HepG2 (cell line): ENCODE results near the gene TUBE1. TPM values are rescaled to one million over a fixed set of nuclear protein-coding genes. Genes with fewer than 3 reads are reported as not detected.

Experiments
- CREM ChIP-seq, 2 experiments: sonication (generic) in 1 of 2; formaldehyde crosslinking in 1 of 2; IDR thresholded peaks; 2 replicates each; pipeline versions ENCODE4 v1.4.0 to v1.6.1; 2016 to 2020; ENCODE audit warnings: antibody characterized with exemption in 1 of 2, mild to moderate bottlenecking in 1 of 2, missing genetic modification reagents in 1 of 2
- ELF3 ChIP-seq: IDR thresholded peaks from 2 replicates; pipeline ENCODE4 v1.6.1; 2016; ENCODE audit warnings: missing genetic modification reagents, missing compliant biosample characterization
- FOXK1 ChIP-seq: sonication (generic); formaldehyde crosslinking; IDR thresholded peaks from 2 replicates; pipeline ENCODE4 v1.4.0; 2020; ENCODE audit warnings: low read depth, missing genetic modification reagents, borderline replicate concordance
- IRF9 ChIP-seq: sonication (generic); formaldehyde crosslinking; IDR thresholded peaks from 2 replicates; pipeline ENCODE4 v1.8.0; 2022; ENCODE audit warnings: missing genetic modification reagents, mild to moderate bottlenecking, borderline replicate concordance
- MTA1 ChIP-seq: sonication (generic); formaldehyde crosslinking; IDR thresholded peaks from 2 replicates; pipeline ENCODE4 v1.4.0; 2020; ENCODE audit warnings: missing genetic modification reagents, mild to moderate bottlenecking, borderline replicate concordance
- REST ChIP-seq, 2 experiments: IDR thresholded peaks; 2 replicates each; pipeline ENCODE4 v1.6.1; 2011 to 2012; ENCODE audit warnings: low read length in 2 of 2, borderline replicate concordance in 1 of 2, low read depth in 1 of 2, mild to moderate bottlenecking in 1 of 2, moderate library complexity in 1 of 2
- SAP130 ChIP-seq: IDR thresholded peaks from 2 replicates; pipeline ENCODE4 v1.6.1; 2016; ENCODE audit warnings: low read depth
- SOX13 ChIP-seq, 3 experiments: fragments of 450-650 bp in 1 of 3; sonication (generic) in 1 of 3; formaldehyde crosslinking in 1 of 3; IDR thresholded peaks in 2 of 3; conservative IDR thresholded peaks in 1 of 3; 2 replicates each; pipeline versions ENCODE4 v1.5.0 to v1.6.1; 2016 to 2020; ENCODE audit warnings: antibody characterized with exemption in 1 of 3, mild to moderate bottlenecking in 1 of 3, missing compliant biosample characterization in 1 of 3, missing genetic modification reagents in 1 of 3, moderate library complexity in 1 of 3
- TBX3 ChIP-seq: fragments of 450-650 bp; IDR thresholded peaks from 2 replicates; pipeline ENCODE4 v1.6.1; 2017; ENCODE audit warnings: antibody characterized with exemption, mild to moderate bottlenecking, inconsistent platforms, borderline replicate concordance
- ZMYM4 ChIP-seq: sonication (generic); formaldehyde crosslinking; IDR thresholded peaks from 2 replicates; pipeline ENCODE4 v1.8.1; 2023; ENCODE audit warnings: mild to moderate bottlenecking, missing genetic modification reagents
- ZNF3 ChIP-seq: IDR thresholded peaks from 2 replicates; pipeline ENCODE4 v1.7.0; 2017; ENCODE audit warnings: inconsistent platforms
- ZNF746 ChIP-seq: sonication (generic); formaldehyde crosslinking; IDR thresholded peaks from 2 replicates; pipeline ENCODE4 v1.8.0; 2022; ENCODE audit warnings: mild to moderate bottlenecking, missing genetic modification reagents
- ZSCAN31 ChIP-seq: sonication (generic); formaldehyde crosslinking; IDR thresholded peaks from 2 replicates; pipeline ENCODE4 v1.5.0; 2020; ENCODE audit warnings: low read depth, mild to moderate bottlenecking, missing genetic modification reagents
- ZUFSP ChIP-seq: sonication (generic); formaldehyde crosslinking; IDR thresholded peaks from 2 replicates; pipeline ENCODE4 v1.9.0; 2021; ENCODE audit warnings: missing genetic modification reagents, mild to moderate bottlenecking, borderline replicate concordance
- polyA plus RNA-seq, 8 experiments: library from polyadenylated mRNA; depleted of rRNA in 3 of 8; stranded (reverse) in 7 of 8; unstranded in 1 of 8; fragments of >200 nt; fragmentation: Illumina TruSeq in 4 of 8; extraction: Trizol in 4 of 8; gene quantifications; 2 replicates each; pipeline versions ENCODE4 v1.2.1 to v1.2.3, GENCODE V29; 2011 to 2016; ENCODE audit warnings: low read depth in 4 of 8, missing spikeins in 1 of 8, mixed read lengths in 1 of 8; ENCODE audit not compliant: insufficient read depth in 1 of 8
- total RNA-seq, 5 experiments: library from RNA; depleted of rRNA; stranded (reverse); fragments of >200 nt; fragmentation: Illumina TruSeq; extraction: Trizol; gene quantifications; 2 replicates each; pipeline ENCODE4 v1.2.3, GENCODE V29; 2016; ENCODE audit warnings: low read depth in 1 of 5
- TF ChIP-seq, protein P1 (sequence below): sonication (generic); formaldehyde crosslinking; IDR thresholded peaks from 2 replicates; pipeline ENCODE4 v1.4.0; 2020; ENCODE audit warnings: missing genetic modification reagents, borderline replicate concordance

TUBE1 gene
- total and polyA plus RNA-seq, 2 of the 13 experiments (the other 11 are each of a cell fraction or from before 2014, with no cell fraction given): 17.3 to 22.6 TPM

- TF ChIP-seq ZMYM4 (CRISPR knock-in tag) (peak; percentile 89; the same call in 1 of the 2 replicates), CREM (IDR thresholded peaks at IDR 0.05) (peak; percentile 54), CREM (CRISPR knock-in tag; IDR thresholded peaks at IDR 0.05) (no peak), REST (IDR thresholded peaks at IDR 0.05; ENCODE audit: borderline replicate concordance in 1 of 2, low read depth in 1 of 2, low read length in 2 of 2) (no peak), SAP130 (CRISPR knock-in tag) (peak; percentile 96), MTA1 (CRISPR knock-in tag) (peak; percentile 87; the same call in 1 of the 2 replicates), IRF9 (CRISPR knock-in tag) (peak; percentile 96), TBX3 (no peak), ZNF3 (no peak; the same call in 1 of the 2 replicates), ZSCAN31 (CRISPR knock-in tag) (peak; percentile 51; the same call in 1 of the 2 replicates), ZUFSP (CRISPR knock-in tag) (no peak), ELF3 (peak; percentile 67), FOXK1 (CRISPR knock-in tag) (peak; percentile 66; the same call in 1 of the 2 replicates), SOX13 (IDR thresholded peaks at IDR 0.05) (no peak), SOX13 (CRISPR knock-in tag; conservative IDR thresholded peaks at IDR 0.05 in 1 of 2, IDR thresholded peaks at IDR 0.05 in 1 of 2) (peak in 1 of 2 experiments; percentile 13; a peak in 1 of 4 replicates), ZNF746 (CRISPR knock-in tag) (no peak)
- TF ChIP-seq, protein P1, sequence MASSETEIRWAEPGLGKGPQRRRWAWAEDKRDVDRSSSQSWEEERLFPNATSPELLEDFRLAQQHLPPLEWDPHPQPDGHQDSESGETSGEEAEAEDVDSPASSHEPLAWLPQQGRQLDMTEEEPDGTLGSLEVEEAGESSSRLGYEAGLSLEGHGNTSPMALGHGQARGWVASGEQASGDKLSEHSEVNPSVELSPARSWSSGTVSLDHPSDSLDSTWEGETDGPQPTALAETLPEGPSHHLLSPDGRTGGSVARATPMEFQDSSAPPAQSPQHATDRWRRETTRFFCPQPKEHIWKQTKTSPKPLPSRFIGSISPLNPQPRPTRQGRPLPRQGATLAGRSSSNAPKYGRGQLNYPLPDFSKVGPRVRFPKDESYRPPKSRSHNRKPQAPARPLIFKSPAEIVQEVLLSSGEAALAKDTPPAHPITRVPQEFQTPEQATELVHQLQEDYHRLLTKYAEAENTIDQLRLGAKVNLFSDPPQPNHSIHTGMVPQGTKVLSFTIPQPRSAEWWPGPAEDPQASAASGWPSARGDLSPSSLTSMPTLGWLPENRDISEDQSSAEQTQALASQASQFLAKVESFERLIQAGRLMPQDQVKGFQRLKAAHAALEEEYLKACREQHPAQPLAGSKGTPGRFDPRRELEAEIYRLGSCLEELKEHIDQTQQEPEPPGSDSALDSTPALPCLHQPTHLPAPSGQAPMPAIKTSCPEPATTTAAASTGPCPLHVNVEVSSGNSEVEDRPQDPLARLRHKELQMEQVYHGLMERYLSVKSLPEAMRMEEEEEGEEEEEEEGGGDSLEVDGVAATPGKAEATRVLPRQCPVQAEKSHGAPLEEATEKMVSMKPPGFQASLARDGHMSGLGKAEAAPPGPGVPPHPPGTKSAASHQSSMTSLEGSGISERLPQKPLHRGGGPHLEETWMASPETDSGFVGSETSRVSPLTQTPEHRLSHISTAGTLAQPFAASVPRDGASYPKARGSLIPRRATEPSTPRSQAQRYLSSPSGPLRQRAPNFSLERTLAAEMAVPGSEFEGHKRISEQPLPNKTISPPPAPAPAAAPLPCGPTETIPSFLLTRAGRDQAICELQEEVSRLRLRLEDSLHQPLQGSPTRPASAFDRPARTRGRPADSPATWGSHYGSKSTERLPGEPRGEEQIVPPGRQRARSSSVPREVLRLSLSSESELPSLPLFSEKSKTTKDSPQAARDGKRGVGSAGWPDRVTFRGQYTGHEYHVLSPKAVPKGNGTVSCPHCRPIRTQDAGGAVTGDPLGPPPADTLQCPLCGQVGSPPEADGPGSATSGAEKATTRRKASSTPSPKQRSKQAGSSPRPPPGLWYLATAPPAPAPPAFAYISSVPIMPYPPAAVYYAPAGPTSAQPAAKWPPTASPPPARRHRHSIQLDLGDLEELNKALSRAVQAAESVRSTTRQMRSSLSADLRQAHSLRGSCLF (CRISPR knock-in tag): no peak; the same call in 1 of the 2 replicates
Observed at GRCh38 chr6:112087136-112087911, at the start of gene TUBE1, which contains the start of gene FAM229B (continued).
